ENCODE measurements around the gene SMAD2. TPM values are rescaled to one million over a fixed set of nuclear protein-coding genes. Genes with fewer than 3 reads are reported as not detected.

The SMAD2 gene
- total and polyA plus RNA-seq, 2 of the 8 experiments (the other 6 are each of a cell fraction or from before 2014, with no cell fraction given) = 28.4 to 124 TPM

DNA sequence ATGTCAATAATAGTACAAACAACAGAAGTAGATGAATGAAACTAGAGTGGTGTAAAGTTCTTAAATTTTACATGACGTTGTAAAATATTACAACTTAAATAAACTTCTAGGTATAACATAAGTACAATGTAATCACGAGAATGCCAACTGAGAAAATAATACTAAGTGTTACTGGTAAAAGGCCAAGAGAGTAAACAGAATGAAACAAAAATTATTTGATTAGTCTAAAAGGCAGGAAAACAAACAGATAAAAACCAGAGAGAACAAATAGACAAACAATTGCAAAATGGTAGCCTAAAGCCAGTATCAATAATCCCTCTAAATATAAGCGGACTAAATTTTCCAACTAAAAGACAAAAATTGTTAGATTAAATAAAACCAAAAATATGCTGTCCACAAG is 71.9 kb downstream of the SMAD2 start:
- peaks cover 0 to 49% (median 25%) of the 10 kb centered on the region in 4 experiments; a peak in 5 of 8 replicates for H3K36me3 ChIP-seq (ENCODE audit: control insufficient read depth in 2 of 4, insufficient read depth in 4 of 4, low read length in 3 of 4)
- no peak overlapping the region for H3K14ac ChIP-seq (ENCODE audit: insufficient read length)
- H2BK12ac ChIP-seq (ENCODE audit: low read depth, low read length) = no peak overlapping the region
- no peak overlapping the region for H3K18ac ChIP-seq (ENCODE audit: extremely low read depth, low read length)
- H2BK5ac ChIP-seq (ENCODE audit: low read depth, low read length) = no peak overlapping the region
- no peak overlapping the region for H3K4me2 ChIP-seq (ENCODE audit: insufficient read depth in 1 of 2, low read depth in 2 of 2, low read length in 2 of 2)
- H4K91ac ChIP-seq (replicated peaks; ENCODE audit: insufficient read length, low read length) = no peak overlapping the region
- H3K79me2 ChIP-seq (ENCODE audit: control insufficient read depth in 1 of 2, insufficient read depth in 2 of 2, low read length in 2 of 2) = no peaks in the 10 kb centered on the region
- no peak overlapping the region for H2AFZ ChIP-seq (ENCODE audit: low read length)
- H3K27ac ChIP-seq (ENCODE audit: low read depth, low read length) = no peak overlapping the region
- ChIA-PET POLR2A (ENCODE audit: partially characterized antibody) (no interaction called here), CTCF (ENCODE audit: partially characterized antibody) (no interaction called here)
- no peak overlapping the region for H4K5ac ChIP-seq (ENCODE audit: insufficient read length, low read depth, low read length)
- no peaks in the 10 kb centered on the region for H3K4me1 ChIP-seq (replicated peaks in 1 of 4; ENCODE audit: control insufficient read depth in 3 of 4, insufficient read depth in 4 of 4, low read length in 3 of 4)
- H3K4me3 ChIP-seq (ENCODE audit: extremely low read depth in 1 of 4, insufficient read depth in 2 of 4, low read depth in 3 of 4, low read length in 4 of 4) = no peak overlapping the region
- no peak overlapping the region for H3K56ac ChIP-seq (replicated peaks; ENCODE audit: insufficient read length, low read depth, low read length)
- H2BK120ac ChIP-seq (replicated peaks; ENCODE audit: low read depth, low read length) = no peak overlapping the region
- DNase-seq (ENCODE audit: low read depth in 1 of 2, low spot score in 2 of 2) (no peak), FAIRE-seq (no peak)
- H3K79me1 ChIP-seq (ENCODE audit: low read depth, low read length) = no peaks in the 10 kb centered on the region
- no peak overlapping the region for H2AK5ac ChIP-seq (ENCODE audit: low read depth, low read length)
- H2BK15ac ChIP-seq (ENCODE audit: low read length) = no peak overlapping the region
- H2BK20ac ChIP-seq (ENCODE audit: low read length) = no peak overlapping the region
- no peak overlapping the region for H3K23ac ChIP-seq (ENCODE audit: insufficient read length)
- no peak overlapping the region for H4K8ac ChIP-seq (ENCODE audit: extremely low read depth, insufficient read depth, low read length)
- H3K27me3 ChIP-seq (replicated peaks in 1 of 4; ENCODE audit: control insufficient read depth in 3 of 4, extremely low read depth in 1 of 4, insufficient read depth in 3 of 4, low read length in 3 of 4) = no peaks in the 10 kb centered on the region
- H3K4ac ChIP-seq (replicated peaks; ENCODE audit: insufficient read length, low read depth, low read length) = no peak overlapping the region
- H3K23me2 ChIP-seq (ENCODE audit: low read depth, low read length) = no peaks in the 10 kb centered on the region
- no peak overlapping the region for H3K9ac ChIP-seq (replicated peaks in 1 of 4; ENCODE audit: extremely low read depth in 1 of 4, low read depth in 3 of 4, low read length in 3 of 4)
- 83% methylated on average over 3 of the region's 3 CpGs; no CpG with 5 or more reads in 1 of the 2 experiments for WGBS, 2 experiments (ENCODE audit: extremely low coverage in 1 of 2, insufficient coverage in 1 of 2, insufficient read length in 1 of 2, insufficient replicate concordance in 2 of 2, low coverage in 1 of 2, low lambda C conversion rate in 2 of 2, missing lambda C conversion rate in 1 of 2)
- no peaks in the 10 kb centered on the region for H4K20me1 ChIP-seq (replicated peaks in 1 of 2; ENCODE audit: control insufficient read depth in 1 of 2, insufficient read depth in 2 of 2, low read length in 2 of 2)
- peaks cover 12 to 19% of the 10 kb centered on the region in 2 experiments for H3K9me3 ChIP-seq (ENCODE audit: insufficient read depth in 2 of 2, low read depth in 1 of 2, low read length in 1 of 2)
- TF ChIP-seq BCL11A (IDR thresholded peaks at IDR 0.05; ENCODE audit: low read depth in 2 of 2, low read length in 2 of 2) (no peak), BACH1 (IDR thresholded peaks at IDR 0.05; ENCODE audit: low read length) (no peak), SIRT6 (IDR thresholded peaks at IDR 0.05; ENCODE audit: low read length) (no peak), POLR2A (IDR thresholded peaks at IDR 0.05; ENCODE audit: control extremely low read depth in 1 of 2, low read depth in 2 of 2, low read length in 2 of 2) (no peak), CREB1 (IDR thresholded peaks at IDR 0.05) (no peak), TBP (IDR thresholded peaks at IDR 0.05; ENCODE audit: low read depth, low read length) (no peak), POU5F1 (IDR thresholded peaks at IDR 0.05; ENCODE audit: low read depth, low read length) (no peak)
